DLD1 (cell line): Measurements from ENCODE around the gene HOXA9.

ENCODE experiments used
- in situ Hi-C: cut with HindIII; loops from 2 replicates; pipeline ENCODE4 v1.10.0; 2017; ENCODE audit warnings: low sequenced_read_pairs

Gene HOXA9

DNA sequence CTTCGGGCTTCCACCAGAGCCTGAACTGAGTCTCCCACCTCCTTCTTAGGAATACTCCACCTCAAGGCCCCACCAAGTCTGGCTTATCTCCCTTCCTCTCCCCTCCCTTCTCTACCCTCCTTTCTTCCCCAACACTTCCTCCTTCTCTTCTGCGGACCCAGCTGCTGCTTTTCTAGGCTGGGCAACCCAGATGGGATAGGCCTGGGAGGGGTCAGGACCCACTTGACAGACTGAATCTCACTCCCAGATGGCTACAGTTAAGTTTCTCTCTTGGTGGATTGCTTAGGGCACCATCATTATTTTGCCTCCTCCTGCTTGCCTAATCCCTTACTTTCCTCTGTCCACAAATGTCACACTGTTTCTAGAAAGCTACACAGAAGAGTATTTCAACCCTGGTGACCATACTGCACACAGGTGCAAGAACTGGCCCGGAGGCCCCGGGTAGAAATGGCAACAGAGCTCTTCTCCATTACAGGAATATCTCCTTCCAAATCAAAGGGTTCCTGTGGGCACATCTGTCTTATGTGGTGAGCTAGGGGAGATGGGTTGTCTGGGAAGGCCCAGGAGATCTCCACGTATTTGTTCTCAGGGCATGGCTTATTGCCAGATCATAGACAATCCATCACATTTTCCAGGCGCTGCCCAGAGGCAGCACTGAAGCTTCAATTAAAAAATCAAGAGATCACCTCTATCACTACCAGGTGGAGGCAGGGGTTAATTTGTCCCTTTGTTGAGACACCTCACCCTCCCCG, 24.8 kb upstream of the HOXA9 start:
- in situ Hi-C loops, result no loop called here

DNA sequence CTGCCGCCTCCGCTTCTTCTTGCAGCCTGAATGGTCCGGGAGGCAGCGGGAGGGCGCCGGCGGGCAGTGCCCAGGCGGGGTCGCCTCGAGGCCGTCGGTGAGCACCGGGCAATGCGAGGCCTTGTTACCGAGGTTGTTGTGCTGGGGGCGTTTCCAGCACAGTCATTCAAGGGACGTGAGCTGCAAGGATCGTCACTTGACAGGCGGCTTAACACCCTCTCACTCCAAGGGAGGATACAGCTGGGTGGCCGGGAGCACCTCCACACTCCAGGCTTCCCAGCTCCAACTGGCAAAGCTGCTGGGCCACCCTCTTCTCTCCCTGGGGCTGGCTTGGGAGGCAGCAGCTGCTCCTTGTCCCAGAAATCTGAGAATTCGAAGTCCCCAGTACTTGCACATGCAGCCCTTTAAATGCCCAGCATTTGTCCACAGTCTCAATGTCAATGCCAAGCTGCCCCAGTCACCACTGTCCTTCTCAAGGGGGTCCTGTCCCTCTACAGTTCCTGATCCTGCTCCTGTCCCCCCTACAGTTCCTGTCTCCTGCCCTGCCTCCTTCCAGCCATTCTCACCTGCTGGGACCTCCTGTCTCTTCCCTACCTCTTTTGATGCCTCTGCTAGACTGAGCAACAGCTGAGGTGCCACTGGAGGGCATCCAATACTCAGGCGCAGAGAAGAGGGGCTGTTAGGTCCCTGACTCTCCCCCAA, 24.1 kb upstream of the HOXA9 start:
- in situ Hi-C loops, result no loop called here

DNA sequence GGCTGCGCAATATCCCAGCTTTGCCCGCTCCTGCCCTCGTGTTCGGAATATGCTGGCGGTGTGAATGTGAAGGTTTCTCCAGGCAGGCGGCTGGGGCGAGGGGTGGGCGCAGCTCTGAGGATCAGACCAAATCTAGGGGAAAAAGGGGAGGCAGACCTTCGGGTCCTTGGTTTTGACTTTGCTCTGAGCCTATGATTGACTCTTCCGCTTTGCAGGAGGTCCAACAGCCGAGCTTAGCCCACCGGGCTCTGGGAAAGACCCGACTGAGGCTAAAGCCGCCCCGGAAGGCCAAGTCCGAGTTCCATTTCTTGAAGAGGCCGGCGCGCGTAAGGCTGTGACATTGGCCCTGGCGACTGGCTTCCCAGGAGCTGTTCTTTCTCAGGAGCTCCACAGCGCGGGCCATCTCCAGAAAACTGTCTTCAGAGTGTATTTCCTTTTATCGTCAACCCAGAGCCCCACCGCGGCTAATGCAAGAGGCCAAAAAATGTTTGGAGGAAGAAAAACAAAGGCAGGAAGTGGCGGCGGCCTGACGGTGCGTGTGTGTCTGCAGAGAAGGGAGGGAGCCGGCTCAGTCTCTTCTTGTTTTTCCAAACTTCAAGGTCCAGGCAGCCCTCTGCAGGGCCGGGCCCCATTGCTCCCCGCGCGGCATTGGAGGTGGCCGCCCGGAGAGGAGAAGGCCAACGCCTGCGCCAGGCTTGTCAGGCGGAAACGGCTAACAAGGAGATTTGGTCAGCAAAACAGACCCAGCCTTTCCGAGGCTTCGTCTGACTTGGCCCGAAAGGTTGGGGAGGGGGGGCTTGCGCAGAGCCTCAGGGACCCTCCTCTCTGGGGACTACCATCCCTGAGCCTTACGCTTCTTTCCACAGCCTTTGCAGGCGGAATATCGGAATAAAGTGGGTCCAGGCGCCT, 23.3 kb upstream of the HOXA9 start:
- in situ Hi-C loops, result no loop called here

DNA sequence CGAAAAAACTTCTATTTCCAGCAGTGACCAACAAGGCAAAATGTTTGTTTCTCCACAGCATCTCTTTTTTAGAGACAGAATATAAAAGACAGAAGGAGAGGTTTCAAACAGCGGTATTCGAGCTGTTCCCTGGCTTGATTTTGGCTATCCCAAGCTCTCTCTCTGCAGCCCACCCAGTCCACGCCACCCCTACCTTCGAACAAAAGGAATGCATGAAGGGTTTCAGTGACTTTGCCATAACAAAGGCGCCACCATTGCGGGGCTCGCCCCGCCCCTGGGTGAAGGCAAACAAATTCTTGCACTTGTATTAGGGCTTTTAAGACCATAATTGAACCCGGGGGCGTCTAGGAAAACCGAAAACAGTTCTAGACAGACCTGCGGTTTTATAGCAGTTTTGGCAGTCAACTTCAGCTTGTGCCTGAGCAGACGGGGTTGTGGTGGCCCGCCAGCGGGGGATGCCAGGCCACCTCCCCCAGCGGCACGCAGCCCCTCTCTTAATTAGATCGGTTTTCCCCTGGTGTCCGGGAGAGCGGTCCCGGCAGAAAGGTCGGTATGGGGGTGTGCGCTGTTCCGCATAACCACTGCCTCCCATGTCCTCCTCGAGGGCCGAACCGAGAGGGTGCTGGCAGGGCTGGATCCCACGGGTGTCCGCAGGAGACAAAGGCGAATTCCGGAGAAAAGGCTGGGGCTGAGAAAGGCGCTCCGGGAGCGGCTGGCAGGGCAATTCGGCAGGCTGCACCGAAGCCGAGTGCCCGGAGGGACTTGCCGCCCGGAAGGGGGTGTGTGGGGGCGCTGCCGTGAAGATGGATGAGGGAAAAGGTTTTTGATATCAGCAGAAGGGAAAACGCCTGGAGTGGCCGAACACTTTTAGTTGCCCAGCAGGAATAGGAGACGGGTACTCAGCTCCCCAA, 22.4 kb upstream of the HOXA9 start:
- in situ Hi-C loops, result no loop called here

DNA sequence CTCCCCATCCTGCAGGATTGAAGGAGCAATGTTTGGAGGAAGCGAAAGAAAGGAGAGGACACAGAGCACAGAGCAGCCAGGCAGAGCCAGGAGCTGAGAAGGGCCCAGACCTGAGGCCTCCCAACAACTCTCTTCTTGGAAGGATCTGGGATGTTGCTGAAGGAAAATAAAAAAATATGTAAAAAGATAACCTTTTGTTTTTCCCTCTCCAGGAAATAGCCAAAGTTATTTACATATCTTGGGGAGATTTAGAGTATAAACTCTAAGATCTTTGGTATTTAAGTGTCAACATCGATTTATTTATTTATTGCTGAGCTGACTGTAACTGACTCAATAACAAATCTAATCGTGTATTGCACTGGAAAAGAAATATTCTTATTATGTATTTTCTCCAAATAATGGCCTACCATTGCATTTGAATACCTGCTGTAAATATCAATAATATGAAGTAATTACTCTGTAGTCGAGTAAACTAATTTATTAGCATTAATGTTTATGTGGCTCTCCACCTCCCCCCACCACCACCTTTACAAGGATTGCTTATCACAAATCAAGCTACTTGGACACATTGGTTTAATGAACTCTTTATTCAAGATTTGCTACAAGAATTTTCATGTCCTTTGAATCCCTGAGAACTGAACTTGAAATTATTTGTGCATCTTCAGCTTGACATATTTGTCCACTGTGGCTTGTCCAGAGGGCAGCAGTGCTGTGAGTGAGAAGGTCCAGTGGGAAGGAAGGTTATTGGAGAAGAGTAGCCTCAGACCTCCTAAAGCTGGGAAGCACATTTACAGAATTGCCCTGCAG, 21.5 kb upstream of the HOXA9 start:
- in situ Hi-C loops, result no loop called here

DNA sequence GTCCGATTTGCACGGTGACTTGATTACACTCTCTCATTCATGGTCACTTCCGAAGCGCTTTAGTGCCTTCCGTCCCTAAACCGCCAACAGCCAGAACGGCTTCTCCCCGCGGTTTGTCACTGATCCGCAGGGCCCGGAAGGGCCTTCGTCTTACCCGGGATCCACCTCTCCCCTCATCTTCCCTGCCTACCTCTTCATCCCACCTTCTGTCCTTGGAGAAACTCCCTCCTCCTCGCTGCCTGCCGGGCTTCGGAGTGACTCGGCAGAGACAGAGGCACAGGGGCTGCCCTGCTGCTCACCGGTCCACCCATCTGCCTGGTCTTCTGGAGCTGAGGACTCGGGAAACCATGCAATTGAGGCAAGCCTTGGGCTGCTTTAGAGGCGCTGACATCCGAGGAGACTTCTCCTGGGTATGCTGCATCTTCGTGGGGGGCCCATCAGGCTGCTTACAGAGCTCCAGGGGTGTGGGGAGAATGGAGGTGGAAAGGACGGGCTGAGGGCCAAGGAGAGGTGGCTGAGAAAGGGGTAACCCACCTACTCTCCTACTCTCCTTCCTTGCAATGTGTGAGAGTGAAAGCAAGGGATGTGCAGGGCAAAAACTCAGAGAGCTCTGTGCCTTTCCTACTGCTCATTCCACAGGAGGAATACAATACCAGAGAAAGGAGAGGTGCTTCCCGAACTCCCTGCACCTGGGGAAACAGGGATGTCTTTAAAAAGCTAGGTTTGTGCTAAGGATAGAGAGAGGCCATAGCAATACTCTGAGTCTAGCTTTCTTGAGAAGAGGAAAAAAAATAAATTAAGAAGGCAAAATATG, 20.7 kb upstream of the HOXA9 start:
- in situ Hi-C loops, result no loop called here

DNA sequence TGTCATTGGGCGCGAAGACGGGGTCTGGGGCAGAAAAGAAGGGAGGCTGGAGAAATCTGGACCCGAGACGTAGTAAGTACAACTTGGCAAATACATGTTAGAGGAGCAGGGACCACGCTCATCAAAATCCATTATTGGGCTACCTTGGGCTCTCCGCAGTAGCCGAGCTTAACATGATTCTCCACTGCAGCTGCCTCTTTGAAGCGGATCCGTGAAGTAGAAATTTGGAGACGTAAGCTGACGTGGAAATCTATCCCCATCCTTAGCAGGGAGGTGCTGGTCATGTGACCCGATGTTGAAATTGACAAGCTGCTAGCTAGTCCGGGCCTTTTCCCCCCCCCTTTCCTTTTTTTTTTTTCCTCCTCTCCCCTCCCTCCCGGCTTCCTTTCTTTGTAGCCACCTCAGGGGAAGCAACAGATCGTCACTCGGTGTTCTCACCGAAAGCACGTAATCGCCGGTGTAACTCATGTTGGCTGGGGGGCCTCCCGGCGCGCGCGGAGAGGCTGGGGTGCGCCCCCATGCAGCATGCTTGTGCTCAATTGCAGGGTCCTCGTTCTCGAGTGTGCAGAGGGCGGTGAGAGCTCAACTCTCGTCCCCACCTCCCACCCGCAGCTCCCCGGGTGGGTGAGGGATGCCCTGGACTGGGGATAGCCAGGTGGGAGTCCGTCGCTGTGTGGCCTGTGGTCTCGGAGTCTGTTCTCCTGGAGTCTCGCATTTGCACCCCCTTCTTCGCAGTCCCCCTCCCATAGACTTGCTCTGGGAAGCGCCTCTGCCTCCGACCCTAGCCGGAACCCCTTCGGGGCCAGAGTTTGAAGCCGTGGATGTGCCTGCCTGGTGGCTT, 19.9 kb upstream of the HOXA9 start, which contains the start of gene HOXA11:
Gene HOXA11, minus strand, starts transcription at position 220 of the 841 bp plus-strand sequence. Its CDS starts 88 bp downstream, at position 132.
- in situ Hi-C loops, result no loop called here

DNA sequence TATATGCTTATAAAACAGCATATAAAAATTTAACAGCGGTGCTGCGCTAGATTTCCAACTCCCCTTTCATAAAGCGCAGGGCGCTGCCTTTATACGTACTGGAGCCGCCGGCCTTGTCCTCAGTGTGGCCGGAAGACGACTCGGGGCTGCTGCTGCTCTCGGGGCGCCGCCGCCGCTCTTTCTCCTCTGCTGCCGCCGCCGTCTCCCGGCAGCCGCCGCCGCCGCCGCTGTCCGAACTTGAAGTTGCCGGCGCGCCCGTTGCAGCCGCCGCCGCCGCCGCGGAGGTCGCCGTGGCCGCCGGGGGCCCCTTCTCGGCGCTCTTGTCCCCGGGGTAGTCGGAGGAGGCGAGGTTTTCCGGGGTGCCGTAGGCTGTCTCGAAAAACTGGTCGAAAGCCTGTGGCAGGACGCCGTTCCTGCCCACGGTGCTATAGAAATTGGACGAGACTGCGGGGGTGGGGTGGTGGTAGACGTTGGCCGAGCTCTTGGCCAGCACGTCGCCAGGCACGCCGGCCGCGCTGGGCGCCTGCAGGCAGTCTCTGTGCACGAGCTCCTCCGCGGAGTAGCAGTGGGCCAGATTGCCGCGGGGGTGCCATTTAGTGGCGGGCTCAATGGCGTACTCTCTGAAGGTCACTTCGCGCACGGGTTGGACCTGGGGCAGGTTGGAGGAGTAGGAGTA, 19.1 kb upstream of the HOXA9 start:
- in situ Hi-C loops, result no loop called here

DNA sequence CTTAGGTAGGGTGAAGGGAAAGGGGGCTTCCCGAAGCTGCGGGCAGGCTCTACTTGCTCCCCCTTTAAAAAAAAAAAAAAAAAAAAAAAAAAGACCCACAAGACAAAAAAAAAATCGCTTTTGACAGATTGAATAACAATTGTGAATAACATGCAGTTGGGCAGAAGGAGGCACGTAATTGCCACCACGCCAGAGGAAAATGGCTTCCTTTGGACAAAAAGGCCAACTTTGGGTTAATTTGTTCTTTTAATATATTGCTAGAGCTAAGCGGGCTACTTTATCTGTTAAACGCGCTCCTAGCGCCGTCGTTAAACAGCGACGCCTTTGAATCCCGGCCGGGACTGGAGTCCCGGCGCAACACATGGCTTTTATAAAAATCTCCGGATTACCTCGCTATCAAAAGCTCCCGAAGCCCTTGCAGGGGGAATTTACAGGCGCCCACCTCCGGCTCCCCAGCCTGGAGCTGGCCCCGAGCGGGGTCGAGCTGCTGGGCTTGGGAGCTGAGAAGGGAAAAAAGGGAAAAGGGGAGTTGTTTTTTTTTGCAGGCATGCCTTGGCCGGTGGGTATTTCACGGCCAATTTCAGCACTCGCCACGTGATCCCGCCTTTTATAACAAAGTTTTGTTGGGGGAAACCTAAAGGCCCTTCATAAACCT, 18.5 kb upstream of the HOXA9 start:
- in situ Hi-C loops, result no loop called here

DNA sequence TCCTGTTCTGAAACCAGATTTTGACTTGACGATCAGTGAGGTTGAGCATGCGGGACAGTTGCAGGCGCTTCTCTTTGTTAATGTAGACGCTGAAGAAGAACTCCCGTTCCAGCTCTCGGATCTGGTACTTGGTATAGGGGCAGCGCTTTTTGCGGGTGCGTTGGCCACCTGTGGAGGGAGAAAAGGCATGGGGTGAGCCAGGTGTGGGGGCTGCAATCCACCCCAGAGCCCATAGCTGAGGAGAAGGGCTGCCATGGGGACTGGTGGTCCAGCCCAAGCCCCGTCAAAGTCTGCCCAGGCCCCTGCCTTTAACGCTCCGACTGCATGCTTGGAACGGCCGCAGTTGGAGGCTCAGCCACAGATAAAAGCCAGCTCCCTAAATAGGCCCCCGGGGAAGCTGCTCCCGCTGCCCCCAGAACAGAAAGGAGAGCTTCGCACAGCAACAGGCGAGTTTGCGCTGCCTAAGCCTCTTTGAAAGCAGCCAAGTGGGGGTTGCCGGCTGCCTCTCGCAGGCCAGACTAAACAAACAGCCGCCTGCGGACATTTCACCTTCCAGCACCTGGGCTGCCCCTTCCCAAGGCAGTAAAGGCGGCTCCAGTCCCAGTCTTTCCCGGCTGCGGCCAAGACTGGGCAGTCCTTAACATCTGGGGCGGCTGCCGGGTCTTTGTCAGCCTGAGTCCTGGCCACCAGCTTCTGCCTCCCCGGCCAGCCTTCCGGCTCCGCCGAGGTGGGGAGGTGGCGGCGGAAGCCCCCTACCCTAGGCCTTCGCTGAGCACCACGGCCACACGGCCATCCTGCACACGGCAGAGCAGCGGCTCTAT, 17.7 kb upstream of the HOXA9 start:
- in situ Hi-C loops, result no loop called here

DNA sequence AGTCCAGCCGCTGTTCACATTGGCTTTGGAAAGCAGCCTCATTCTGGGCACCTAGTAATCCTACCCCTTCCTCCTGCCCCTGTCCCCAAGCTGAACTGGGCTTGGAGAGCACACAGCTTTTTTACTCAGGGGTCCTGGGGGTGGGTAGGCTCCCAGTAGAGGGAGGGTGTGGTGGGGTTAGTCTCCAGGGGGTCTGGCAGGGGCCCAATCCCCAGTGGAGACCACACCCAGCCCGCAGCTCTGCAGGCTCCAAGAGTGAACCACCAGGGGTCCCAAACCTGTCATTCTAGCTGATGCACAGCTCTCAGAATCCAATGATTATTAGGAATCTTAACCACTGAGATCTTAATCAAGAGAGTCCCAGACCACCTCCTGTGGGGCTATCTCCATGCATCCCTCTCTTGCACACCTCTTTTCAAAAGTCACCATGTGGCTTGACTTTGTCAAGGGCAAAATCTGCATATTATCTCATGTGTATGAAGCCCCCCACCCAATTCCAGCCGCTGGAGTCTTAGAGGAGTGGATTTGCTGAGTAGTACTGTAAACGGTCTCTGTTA, 17.0 kb upstream of the HOXA9 start:
- in situ Hi-C loops, result no loop called here

DNA sequence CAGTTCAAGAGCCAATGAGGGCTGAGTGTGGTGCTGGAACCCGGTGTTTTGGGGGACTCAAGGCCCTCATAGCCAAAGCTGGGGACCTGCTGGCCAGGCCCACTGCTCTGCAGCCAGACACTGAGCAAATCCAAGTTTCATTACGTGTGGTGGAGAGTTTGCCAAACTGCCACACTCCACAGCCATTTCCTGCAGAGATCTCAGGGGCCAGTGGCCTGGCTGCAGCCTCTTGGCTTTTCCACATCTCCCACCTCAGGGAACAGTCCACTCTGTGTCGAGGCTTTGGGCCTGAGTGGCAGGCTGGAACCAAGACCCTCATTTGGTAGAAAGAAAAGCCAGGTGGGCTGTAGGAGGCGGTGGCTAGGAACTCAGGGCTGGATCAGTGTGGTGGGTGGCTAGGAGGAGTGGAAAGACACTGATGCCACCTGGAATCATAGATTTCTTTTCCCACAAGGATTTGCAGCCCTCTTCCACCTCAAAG, 16.5 kb upstream of the HOXA9 start:
- in situ Hi-C loops, result no loop called here

DNA sequence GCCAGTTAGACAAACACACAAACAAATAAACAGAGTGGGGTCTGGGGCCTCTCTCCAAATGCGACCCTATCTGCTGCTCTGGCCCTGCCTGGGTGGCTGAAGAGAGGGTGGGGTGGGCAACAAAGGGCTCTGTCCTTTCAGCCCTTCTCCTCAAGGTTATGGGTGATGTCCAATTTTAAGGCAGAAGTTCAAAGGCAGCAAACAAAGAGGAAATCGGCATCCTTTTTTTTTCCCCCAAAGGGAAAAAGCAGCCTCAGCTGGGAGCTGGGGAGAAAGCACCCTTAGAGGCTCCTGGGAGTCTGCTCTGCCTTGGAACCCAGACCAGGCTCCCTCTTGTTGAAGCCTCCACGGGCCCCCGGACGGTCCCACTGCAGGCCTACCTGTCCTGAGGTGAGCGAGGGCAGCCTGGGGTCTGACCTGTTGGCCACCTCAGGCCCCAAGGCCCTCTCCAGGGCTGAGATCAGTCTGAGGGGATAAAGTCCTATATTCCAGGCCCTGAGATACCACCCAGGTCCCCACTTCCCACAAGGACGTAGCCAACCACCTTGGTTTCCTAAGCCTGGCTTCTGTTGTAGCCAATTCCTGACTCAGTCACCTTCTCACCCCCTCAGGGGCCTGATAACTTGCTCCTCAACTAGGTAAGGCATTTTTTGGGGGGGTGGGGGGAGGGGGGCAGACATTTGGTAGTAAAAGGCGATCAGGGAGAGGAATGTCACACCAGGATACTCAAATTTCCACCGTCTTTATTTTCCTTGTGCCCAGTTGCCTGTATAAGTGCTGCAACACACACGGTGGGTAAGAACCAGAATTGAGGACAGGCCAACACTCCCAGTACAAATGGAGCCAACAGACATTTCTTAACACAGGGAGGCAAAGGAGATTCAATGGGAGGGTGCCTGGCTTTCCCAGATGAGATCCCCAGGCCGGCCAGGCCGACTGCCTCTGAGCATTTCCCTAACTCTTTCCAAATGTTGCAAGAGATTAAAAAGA, 15.4 kb upstream of the HOXA9 start:
- in situ Hi-C loops, result no loop called here
